GM20000 (cell line): ENCODE results near the gene SLC25A40.

Experiments
- DNase-seq: peaks from one replicate; pipeline ENCODE4 v3.0.0; 2012; ENCODE audit warnings: low spot score
- TF ChIP-seq, protein P1 (sequence below): IDR thresholded peaks from 2 replicates; pipeline ENCODE4 v1.5.1; 2012; ENCODE audit warnings: mild to moderate bottlenecking, control low read depth; ENCODE audit errors: extremely low read depth, missing control alignments

SLC25A40 gene

DNA sequence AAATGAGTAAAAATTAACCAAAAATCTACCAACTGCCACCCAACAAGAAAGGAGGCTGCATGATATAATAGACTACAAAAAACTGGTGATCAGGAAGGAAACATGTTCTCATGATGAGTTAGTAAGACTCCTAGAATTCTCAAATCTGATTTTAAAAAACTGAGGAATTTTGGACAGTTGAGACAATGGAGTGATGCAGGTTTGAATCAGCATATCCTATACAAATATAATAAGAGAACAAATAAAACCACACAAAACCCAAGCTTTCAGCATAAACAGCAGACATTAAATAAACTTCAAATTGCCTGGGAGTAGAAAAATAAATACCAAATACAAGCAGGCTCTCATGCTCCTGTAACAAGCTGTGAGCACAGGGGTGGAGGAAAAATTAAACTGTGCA is 57.8 kb downstream of the SLC25A40 start:
- DNase-seq: no peak
- TF ChIP-seq, protein P1, sequence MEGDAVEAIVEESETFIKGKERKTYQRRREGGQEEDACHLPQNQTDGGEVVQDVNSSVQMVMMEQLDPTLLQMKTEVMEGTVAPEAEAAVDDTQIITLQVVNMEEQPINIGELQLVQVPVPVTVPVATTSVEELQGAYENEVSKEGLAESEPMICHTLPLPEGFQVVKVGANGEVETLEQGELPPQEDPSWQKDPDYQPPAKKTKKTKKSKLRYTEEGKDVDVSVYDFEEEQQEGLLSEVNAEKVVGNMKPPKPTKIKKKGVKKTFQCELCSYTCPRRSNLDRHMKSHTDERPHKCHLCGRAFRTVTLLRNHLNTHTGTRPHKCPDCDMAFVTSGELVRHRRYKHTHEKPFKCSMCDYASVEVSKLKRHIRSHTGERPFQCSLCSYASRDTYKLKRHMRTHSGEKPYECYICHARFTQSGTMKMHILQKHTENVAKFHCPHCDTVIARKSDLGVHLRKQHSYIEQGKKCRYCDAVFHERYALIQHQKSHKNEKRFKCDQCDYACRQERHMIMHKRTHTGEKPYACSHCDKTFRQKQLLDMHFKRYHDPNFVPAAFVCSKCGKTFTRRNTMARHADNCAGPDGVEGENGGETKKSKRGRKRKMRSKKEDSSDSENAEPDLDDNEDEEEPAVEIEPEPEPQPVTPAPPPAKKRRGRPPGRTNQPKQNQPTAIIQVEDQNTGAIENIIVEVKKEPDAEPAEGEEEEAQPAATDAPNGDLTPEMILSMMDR: no peak

DNA sequence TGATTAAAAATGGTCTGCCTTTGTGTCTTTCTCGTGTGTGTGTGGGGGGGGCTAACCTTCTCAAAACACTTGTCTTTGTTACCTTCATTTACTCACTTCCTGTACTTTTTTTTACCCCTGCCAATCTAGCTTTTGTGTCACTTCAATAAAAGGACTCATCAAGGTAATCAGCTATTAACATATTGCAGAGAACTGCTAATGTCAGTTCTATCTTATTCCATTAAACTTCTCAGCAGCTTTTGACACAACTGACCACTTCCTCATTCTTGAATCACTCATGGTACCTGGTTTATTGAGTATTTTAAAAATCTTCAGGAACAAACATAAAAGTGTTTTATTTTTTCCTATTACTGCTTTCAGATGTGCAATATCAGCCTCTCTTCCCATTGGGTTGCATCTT is 59.8 kb downstream of the SLC25A40 start:
- TF ChIP-seq, protein P1: no peak
- no peak for DNase-seq

DNA sequence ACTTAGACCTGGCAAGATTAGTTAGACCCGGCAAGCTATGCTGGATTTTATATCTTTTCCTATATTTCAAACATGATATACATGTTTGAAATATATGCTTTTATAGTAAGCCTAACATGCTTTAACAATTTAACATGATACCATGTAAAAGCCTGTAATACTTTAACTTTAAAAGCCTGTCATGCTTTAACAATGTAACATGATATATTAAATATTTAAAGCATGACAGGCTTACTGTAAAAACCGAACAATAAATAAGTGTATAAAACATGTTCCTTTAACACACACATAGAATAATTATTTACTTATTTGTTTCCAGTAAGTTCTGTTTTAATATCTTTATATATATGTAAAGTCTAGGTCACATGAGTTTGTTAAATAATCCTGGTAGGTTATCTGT is 65.4 kb downstream of the SLC25A40 start:
- DNase-seq: no peak
- TF ChIP-seq, protein P1: no peak

DNA sequence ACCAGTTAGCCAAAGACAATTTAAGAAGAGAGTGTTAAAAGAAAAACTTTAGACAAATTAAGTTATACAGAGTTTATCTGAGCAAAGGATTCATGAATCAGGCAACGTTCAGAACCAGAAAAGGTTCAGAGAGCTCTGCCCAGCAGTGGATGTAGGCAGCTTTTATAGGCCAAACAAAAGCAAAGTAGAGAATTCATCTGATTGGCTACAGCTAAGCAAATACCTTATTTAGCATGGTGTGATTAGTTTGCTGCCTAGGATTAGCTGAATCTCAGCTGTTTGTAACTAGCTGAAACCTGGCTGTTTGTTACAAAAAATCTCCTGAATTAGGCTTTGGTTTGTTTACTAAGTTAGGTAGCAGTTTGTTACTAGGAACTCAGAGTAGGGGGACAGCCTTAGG is 66.0 kb downstream of the SLC25A40 start:
- TF ChIP-seq, protein P1: no peak

DNA sequence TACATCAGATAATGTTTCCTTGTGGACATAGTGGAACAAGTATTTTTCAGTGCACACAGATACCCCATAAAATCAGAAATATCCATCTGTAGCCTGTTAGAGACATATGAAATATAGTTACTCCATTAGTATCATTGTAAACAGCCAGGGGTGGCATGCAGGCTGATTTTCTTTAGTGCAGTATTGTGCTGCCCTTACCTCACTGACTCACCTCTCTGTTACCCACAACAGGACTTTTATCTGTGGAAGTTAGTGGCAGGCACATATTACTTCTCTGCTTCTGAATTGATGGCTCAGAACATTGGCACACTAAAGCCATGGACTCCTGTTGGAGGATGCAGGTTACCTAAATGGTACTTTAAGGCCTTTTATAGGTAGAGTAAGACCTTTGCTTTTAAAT is 70.0 kb downstream of the SLC25A40 start:
- TF ChIP-seq, protein P1: no peak
- no peak for DNase-seq

More for the DNA sequence above, 66.0 kb downstream of the SLC25A40 start:
- DNase-seq: no peak

DNA sequence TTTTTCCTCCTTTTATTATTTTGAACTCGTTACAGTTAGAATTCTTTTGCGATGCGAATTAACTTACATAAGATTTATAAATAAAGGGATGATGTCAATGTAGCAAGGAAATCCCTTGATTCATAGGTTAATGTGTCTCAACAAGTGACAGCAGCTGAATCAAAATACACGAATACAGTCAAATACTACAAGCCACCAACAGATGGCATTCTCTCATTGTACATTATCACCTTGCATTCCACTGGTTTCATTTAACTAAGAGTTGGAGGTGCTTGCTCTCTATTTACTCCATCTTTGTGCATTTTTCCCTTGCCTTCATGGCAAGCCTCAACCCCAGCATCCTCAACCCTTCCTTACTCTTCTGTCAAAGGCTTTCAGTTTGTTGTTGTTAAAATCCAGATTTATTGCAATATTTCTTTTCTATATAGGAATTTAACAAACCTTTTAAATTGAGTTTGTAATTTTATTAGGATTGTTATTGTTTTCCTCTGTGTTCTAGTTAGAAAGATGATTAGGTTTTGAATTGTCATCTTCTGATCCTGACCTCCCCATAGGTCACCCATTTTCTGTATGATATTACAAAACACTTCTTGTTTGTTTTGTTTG is 78.3 kb downstream of the SLC25A40 start:
- peak; percentile 56 for DNase-seq
- TF ChIP-seq, protein P1: peak; percentile 9

DNA sequence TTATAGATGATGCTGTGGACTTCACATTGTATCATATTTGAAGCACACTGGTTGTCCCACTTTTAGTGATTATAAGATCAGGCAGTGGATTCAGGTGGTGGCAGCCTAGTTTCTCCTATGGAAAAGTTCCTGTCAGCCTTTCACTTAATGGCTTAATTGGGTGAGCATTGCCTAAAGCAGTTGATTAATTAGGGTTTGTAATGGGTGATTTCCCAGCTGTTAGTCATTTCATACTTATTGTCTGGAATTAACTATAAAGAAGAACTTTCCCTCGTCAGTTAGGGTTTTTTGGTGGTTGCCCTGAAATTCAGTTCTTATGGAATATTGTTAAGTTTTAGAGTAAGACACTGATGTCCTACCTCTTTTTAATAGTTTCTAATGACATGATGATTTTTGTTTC is 78.8 kb downstream of the SLC25A40 start:
- TF ChIP-seq, protein P1: no peak
- DNase-seq: no peak
